NCI-H187 (cell line): ENCODE results near the gene CDC42BPB.

Source experiments
- DNase-seq, 2 experiments: peaks; one replicate each; lab custom pipeline; 2025; lab: John Stamatoyannopoulos, UW

Gene CDC42BPB

DNA sequence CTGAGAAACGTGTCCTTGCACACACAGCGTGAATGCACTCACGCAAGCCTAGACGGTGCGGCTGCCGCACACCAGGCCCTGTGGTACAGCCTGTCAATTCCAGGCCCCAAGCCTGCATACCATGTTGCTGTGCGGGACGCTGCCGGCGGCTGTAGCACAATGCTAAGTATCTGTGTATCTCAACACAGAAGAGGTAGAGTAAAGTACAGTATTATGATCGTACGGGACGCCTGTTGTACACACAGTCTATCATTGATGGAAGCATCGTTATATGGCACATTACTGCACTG, 89.9 kb downstream of the CDC42BPB start:
- DNase-seq, result no peak

DNA sequence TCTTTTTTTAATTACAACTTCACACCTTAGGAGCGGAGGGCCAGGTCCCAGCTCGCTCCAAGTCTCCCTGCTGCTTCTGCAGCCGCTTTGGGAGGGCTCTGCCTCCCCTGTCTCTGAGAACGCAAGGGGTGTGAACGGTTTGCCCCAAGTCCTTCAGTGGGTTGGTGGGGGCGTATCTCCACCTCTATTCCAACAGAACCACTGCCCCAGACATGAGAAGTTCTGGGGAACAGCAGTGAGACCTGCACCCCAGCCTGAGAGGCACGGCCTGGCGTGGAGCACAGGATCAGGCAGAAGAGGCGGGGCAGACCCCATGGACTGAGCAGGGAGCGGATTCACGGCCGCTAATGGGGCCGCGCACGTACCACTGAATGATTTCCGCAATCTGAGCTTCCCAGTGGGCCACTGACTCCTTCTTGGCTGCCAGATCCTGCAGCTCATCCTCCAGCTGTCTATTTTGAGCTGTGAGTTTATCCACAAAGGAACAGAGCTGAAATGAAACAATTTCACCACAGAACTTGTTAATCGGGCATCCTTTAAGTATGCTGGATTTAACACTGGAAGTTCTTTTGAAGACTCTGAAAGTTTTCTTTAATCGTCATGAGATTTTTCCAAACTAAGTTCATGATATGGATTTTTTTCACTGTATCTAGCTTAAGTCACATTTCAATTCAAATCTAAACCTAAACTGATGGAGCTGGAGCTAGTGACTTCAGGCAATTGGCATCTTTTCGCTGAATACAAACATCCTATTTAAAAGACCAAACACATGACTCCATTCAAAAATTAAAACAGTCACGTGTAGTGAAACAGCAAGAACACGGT, 90.5 kb downstream of the CDC42BPB start:
- no peak for DNase-seq

DNA sequence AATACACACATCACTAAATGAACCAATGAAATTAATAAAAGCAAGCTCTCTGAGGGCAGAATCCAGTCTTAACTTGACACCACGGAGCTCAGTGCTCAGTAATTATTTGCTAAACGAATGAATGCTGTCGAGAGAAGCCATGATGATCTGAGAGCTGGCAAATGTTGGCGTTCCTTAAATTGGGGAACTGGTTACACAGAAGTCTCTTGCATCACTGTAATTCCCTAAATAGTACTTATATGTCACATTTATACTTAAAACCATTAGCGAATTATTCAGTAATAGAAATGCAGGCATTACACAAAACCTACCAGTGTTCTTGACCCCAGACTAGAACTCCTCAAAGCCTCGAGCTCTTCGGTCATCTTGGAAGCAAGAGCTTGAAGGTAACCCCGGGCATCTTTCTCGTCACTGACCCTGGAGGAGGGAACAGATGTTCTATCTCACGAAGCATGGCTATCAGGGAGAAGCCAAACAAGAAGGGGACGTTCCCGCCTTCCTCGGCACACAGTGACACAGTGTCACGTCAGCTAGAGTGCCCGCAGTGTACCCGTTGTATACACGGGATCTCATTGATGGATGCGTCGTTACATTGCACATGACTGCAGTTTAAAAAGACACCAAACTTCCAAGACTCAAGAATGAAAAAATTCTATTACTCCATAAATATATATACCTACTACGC, 91.2 kb downstream of the CDC42BPB start:
- no peak for DNase-seq

DNA sequence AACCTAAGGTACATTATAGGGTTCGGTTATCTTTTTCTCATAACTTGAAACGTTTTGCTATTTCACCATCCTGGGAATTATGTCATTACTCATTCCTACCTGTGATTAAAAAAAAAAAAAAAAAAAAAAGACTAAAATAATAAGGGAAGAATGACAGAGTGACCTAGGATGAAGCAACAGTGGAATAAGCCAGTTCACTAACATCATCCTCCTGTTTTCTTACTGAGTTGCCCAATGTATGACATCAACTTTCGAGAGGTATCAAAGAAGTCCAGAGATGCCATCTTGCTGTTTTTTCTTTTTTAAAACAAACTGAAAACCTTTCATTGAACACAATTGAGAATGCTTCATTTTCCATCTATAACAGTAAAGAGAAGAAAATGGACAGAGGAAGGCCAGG, 92.1 kb downstream of the CDC42BPB start:
- DNase-seq, result no peak

DNA sequence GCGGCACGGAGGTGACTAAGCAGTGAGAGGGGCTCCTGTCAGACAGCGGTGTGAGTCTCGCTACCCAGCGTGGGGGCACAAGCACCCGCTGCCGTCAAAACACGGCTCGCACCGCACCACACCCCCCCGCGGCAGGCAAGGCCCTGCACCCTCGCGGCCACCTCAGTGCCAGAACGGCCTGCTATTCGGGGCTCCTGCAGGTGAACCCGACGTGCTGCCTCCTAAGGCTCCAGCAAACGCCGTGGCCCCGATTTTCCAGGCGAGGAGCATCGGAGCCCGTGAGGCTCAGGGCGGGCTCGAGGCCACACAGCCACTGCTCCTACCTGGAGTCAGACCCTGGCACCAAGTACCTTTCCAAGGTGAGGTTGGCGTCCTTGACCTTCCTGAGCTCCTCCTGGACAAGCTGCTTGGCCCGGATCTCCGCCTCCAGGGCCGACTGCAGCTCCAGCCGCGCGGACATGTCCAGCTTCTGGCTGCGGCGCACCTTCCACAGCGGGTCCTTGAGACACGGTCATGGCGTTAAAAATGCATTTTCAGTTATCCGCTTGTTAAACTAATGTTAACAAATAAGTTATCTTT, 93.1 kb downstream of the CDC42BPB start:
- DNase-seq, result no peak

DNA sequence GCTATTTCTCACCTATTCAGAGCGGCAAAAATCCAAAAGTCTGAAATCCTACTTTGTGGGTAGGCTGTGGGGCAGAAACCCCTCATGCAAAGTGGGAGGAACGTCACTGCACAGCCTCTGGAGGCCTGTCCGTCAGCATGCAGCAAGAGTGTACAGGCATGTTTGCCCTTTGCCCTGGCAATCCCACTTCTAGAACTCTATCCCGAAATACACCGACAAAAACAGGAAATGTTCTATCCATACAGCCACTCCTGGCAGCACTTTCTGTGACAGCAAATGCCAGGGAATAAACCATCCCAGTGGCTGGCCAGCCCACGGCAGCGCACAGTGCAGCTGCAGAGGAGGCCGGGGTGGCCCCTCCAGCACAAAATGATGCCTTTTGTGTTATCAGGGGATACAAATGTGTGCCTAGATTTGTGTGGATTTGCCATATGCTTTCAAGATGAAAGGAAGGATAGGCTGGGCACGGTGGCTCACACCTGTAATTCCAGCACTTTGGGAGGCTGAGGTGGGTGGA, 95.2 kb downstream of the CDC42BPB start:
- no peak for DNase-seq

DNA sequence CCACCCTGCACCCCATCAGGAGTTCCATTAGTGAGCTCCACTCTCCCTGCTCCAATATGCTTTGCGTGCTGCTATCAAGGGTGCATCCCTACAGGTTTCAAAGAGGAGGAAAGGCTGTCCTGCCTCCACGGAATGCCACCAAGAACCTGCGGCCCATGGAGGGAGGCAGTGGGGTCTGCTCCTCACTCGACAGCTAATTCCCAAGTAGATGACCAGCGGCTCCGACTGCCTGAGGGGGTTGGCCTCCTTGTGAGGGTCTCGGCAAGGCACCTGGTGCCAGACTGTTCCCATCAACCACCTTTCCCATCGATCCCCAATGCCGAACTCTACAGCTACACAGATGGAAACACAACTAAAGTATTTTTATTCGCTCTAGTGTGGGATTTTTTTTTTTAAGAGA, 98.9 kb downstream of the CDC42BPB start:
- DNase-seq, result no peak

DNA sequence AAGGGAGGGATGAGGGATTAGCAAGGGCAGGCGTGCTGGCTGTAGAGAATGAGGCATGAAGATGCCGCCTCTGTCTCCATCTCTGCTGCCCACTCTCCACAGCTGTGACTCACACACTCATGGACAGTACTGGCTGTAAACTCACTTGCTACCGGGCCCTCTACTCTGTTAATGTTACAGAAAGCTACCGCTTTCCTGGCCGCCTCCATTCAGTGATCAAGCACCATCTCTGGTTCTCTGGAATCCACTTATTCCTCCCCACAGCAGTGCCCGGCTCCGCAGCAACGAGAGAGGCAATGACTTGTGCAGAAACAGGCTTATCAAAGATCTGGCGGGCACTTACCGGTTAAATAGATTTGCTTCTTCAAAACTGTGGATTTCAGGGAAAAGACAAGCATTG, 100.1 kb downstream of the CDC42BPB start:
- no peak for DNase-seq

DNA sequence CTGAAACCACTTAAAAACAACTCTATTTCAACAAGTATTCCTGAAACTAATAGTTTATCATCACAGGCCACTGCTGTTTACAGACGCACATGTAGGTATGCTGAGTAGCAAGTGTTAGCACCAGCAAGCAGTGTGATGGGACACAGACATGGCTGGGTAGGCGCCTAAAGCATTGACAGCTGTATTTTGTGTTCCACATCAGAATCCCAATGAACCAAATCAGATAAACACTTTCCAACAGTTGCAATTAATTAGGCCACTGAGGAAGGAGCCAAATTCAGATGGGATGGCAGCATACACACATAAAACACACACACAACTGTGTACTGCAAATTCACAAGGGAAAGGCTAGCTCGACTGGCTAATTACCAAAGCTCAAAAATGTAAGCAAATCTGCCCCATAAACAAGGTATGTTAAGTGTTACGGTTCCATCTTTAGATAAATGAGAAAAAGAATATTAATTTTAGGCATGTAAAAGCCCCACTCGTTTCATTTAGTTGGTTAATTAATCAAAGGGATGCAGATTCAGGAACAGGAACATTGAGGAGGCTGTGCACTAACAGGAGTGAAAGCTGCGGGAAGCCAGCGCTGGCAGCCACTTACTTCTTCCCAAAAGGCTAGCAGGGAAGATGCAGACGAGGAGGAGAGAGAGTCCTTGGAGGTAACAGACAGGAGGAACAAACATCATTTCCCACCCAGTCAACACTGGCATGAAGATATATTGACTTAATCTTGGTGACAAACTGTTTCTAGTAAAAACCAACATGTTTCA, 101.5 kb downstream of the CDC42BPB start:
- no peak for DNase-seq

DNA sequence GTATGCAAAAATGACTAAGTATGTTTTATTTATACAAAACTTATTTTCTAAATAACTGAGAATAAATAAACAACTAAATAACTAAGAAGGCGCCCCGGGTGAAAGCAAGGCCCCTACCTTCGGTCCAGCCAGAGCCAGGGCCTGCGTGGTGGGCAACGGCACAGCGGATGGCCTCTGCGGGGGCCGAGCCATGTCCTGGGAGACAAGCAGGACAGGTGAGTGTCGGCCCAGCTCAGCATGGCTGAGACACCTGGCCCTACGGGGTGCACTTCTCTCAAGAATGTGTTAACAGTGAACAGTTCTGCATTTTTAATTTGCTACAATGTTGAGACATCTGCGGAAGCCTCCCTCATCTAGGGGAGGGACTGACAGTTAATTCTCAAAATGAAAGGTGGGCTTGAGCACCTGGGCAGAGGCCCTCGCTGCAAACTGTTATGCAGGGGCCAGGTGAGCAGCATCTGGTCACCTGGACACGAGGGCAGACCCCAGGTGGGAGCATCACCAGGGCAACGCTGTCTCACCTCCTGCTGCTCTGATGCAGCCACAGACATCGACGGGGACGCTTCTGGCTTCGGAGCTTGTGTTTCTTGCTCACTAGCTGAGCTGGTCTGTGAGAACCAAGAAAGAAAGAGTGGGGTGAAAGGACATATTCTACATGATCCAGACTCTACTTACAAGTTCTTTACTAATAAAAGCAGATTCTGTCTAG, 103.1 kb downstream of the CDC42BPB start:
- no peak for DNase-seq

DNA sequence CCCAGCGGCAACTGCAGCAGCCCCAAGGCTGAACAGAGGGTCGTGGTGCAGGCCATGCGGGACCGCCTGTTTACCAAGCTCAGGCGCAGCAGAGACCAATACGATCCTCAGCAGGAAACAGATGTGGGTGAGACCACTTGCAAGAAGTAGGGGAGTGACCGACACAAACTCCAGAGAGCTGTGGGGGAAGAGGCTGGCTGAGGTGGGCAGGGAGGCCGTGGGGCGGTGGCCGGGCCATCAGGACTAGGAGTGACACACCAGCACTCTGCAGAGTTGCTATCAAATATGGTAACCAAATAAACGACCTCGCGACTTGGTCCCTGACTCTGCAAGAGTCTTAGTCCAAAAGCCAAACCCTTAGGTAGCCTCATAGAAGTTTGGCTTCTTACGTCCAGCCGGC, 104.2 kb downstream of the CDC42BPB start:
- DNase-seq, result no peak

DNA sequence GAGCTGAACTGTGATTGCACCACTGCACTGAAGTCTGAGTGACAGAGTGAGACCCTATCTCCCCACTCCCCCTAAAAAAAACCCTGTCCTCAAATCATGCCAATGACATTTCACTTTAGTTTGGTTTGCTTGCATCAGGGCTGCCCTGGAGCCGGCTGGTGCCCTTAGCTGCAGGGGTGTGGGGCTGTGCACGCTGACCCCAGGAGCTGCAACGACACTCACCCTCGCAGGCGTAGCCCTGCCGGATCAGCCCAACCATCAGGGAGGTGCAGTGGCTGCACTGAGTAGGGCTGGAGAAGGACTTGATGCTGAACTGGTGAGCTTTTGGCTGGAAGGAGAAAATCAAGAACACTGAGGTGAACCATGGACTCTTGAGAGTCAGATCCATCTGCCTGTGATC, 105.1 kb downstream of the CDC42BPB start:
- no peak for DNase-seq

DNA sequence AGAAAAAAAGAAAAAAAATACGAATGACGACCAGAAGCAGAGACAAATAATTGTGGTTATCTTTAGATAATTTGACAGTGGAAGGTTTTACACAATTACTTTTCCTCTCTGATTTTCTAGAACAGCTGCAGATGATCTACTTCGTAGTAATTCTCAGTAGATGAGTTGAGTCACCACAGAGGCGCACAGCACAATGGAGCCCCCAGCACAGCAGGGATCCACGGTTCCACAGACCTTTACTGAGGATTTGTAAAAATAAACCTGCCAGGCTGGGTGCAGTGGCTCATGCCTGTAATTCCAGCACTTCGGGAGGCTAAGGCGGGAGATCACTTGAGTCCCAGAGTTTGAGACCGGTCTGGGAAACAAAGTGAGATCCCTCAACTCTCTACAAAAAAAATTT, 105.5 kb downstream of the CDC42BPB start:
- no peak for DNase-seq

DNA sequence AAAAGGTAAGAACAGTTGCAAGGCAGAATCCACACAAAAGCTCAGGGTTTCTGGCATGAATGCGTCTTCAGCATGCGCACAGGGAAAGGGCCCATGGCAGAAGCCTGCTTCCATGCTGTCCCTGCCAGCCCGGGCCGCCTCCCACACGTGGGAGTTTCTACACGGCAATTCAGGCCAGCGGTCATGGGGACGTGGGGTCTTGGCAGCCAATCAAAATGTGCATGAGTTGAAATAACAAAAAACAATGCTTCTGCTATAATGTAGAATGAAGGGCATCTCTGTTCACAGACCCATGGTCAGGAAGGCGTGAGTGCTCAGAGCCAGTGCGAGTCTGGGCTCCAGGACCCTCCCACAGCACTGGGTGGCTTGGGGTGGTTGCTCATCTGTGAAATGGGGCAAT, 106.3 kb downstream of the CDC42BPB start:
- DNase-seq, result no peak

DNA sequence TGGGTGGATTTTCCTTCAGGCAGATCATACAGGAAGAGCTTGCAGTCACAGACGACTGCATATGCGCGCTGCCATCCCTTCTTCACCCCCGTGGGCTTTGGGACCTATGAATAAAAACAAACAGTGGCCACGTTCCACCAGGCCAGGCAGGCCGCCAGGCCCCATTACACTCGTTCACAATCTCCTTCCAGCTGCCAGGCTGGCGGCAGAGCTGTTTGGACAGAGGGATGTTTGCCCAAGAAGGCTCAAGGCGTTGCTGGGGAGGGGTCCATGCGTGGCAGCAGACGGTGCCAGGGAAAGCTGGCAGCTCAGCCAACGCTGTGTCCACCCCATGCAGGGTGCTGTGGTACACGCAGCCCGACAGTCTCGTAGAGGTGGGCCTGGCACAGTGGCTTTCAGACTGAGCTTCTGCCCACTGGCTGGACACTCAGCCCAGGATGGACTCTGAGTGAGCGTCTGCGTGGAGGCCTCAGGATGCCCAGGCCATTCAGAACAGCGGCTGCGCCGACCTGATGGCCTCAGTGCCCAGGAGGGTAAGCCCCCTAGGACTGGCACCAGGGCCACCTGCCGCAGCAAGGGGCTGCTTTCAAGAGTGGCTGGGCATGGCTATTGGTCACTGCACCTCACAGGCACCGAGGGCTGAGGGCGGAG, 107.4 kb downstream of the CDC42BPB start:
- no peak for DNase-seq

DNA sequence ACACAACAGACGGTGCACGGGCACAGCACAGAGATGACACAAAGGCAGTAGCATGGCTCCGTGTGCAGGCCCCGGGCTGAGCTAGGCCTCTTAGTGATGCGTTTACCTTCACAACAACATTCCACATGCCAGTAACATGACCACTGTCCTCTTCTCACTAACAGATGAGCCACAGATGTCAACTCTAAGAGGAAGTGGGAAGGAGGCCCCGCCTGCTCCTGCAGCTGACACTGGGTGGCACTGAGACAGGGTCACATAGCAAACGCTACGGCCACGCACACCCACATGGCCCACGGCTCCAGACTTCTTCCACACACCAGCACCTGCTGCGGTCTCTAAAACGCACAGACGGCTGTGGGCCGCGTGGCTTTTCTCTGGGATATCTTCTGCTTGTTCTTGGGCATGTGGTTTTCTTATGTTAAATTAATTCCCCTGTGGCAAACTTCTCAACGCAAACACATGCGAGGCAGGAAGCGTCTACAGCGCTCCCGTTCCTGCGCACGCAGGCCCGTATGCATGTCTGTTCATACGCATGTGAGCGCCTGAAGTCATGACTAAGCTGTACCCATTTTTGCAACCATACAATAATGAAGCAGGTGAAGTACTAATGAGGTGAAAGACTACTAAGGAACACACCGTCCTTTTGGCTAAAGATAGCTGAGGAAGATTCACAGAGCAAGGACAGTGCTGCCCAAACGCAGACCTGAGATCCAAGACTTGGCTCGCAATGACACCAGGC, 108.1 kb downstream of the CDC42BPB start:
- DNase-seq, result no peak

DNA sequence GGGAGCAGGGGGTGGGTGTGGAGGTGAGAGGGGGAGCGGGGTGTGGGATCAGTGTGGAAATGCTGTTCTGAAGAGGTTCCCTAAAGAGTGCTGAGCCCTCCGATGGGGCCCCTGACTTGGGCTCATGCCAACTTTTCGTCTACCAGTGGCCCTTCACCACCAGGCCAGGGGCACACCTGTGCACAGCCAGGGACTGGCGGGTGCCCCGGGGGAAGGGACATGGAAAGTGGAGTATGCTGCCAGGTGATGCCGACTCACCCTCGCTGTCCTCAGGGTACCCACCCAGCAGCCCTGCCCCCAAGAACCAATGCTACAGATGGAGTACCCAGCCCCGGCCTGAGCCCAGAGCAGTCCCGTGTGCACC, 108.7 kb downstream of the CDC42BPB start:
- no peak for DNase-seq

DNA sequence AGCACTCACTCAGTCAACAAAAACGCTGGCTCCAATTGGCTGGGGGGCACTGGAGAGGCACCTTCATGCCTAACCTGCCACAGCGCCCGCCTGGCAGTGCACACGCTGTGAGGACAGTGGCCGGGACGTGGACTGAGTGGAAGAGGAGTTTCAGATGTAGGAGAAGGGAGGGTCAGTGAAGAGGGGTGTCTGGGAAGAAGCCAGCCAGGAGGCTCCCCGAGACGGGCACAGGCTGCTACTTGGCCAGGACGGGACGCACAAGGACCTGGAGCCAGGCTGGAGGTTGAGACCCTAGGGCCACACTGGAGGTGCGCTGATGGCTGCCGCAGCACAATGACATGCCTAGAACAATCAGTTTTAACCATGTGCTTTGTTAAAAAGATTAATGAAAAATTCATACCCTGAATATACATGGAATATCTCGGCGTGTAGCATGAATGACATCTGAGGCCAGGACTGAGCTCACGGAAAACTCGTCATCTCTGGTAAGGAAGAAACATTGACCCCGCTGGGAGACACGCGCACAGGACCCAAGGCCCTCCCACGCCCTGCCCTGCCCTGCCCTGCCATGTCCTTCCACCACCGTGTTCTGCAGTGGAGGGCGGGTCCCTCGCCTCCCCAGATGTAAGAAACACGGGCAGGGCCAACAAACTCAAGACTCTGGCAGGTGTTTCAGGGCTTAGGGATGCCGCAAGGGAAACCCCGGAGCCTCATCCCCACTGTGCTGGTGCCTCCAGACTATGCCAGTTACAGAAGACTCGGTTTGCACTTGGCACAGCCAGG, 109.8 kb downstream of the CDC42BPB start:
- DNase-seq, result no peak

DNA sequence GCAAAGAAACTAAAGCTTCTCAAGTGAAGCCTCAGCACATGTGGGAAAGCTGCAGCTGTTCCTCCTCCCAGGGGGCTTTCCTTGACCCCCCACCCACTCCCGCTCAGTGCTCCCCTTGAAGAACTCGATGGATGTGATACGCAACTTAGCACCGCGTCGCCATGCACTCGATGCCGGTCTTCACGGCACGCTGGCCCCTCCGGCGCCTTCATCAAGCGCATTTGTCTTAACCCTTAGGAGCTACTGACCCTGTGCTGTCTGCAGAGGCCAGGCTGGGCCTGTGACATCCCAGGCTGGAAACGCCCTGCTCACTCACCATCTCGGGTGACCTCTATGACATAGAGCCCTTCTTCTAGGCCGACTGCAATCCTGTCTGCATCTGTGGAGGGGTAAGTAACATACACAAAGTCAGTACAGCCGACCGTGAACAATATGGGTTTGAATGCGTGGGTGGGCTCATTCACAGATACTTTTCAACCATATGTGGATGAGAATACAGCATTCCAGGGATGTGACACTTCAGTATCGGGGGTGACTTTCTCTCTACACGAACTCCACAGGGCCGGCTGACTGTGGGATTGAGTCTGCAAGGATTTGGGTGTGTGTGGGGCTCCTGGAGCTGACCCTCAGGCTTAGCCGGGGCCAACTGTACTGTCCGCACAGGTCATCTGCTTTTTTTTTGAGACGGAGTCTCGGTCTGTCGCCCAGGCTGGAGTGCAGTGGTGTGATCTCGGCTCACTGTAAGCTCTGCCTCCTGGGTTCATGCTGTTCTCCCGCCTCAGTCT, 111.8 kb downstream of the CDC42BPB start:
- no peak for DNase-seq
